ENCODE data around the gene TMEM60. TPM values are rescaled to one million over a fixed set of nuclear protein-coding genes. Genes with fewer than 3 reads are reported as not detected.

The TMEM60 gene
- total RNA-seq, 6 donors from 2014 or later = 8.7 to 19.7 (median 19.1) TPM; not detected in 1

DNA sequence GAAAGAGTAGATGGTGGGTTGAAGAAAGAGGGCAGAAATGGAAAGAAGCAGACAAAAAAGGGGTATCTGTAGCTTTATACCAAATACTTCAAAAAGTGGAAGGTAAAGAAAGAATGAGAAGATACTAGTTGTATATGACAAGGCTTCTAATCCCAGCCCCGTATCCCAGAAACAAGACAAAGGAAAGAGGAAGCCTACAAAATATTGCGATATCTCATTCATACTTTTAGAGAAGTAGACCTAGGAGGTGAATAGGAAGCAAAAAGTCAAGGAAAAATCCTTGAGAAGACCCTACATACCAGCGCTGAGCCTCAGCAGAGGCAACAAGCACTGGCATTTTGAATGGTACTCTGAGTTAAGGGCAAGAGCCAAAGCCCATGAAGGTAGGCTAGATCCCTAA, 26.9 kb upstream of the TMEM60 start:
- peaks cover 2 to 25% (median 17%) of the 10 kb centered on the region in 4 donors for H3K9me3 ChIP-seq
- TF ChIP-seq, protein P1, sequence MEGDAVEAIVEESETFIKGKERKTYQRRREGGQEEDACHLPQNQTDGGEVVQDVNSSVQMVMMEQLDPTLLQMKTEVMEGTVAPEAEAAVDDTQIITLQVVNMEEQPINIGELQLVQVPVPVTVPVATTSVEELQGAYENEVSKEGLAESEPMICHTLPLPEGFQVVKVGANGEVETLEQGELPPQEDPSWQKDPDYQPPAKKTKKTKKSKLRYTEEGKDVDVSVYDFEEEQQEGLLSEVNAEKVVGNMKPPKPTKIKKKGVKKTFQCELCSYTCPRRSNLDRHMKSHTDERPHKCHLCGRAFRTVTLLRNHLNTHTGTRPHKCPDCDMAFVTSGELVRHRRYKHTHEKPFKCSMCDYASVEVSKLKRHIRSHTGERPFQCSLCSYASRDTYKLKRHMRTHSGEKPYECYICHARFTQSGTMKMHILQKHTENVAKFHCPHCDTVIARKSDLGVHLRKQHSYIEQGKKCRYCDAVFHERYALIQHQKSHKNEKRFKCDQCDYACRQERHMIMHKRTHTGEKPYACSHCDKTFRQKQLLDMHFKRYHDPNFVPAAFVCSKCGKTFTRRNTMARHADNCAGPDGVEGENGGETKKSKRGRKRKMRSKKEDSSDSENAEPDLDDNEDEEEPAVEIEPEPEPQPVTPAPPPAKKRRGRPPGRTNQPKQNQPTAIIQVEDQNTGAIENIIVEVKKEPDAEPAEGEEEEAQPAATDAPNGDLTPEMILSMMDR (IDR thresholded peaks at IDR 0.05) = no peak
- TF ChIP-seq EP300 (IDR thresholded peaks at IDR 0.05) (no peak), POLR2AphosphoS5 (IDR thresholded peaks at IDR 0.05) (no peak), POLR2A (IDR thresholded peaks at IDR 0.05) (no peak)
- H3K4me3 ChIP-seq = no peak overlapping the region
- 83 to 89% methylated on average over 3 of the region's 3 CpGs for WGBS, 2 donors
- DNase-seq = no peak
- H3K27ac ChIP-seq = no peak overlapping the region
- ATAC-seq (ENCODE audit: low FRiP score in 2 of 2) = no peak
- no peaks in the 10 kb centered on the region for H3K27me3 ChIP-seq
- peaks cover 0 to 3% (median 0%) of the 10 kb centered on the region in 4 donors for H3K36me3 ChIP-seq
- H3K4me1 ChIP-seq = peaks cover 0 to 4% (median 0%) of the 10 kb centered on the region in 4 donors

DNA sequence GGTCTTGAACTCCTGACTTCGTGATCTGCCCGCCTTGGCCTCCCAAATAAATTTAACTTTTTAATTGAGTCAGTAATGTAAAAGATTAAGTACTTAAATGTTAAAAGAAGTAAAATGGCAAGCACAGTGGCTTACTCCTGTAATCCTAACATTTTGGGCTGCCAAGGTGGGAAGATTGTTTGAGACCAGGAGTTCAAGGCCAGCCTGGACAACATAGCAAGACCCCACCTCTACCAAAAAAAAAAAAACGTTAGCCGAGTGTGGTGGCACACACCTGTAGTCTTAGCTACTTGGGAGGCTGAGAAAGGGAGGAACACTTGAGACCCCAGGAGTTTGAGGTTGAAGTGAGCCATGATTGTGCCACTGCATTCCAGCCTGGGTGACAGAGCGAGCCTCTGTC, 26.4 kb upstream of the TMEM60 start:
- Histone ChIP-seq H3K9me3 (peaks cover 3 to 30% (median 20%) of the 10 kb centered on the region in 4 donors), H3K36me3 (peaks cover 0 to 3% (median 0%) of the 10 kb centered on the region in 4 donors), H3K27ac (no peak overlapping the region), H3K27me3 (no peaks in the 10 kb centered on the region), H3K4me1 (peaks cover 0 to 4% (median 0%) of the 10 kb centered on the region in 4 donors), H3K4me3 (no peak overlapping the region)
- 97 to 99% methylated on average over 5 of the region's 5 CpGs for WGBS, 2 donors
- TF ChIP-seq, protein P1 (IDR thresholded peaks at IDR 0.05) = no peak
- TF ChIP-seq POLR2A (IDR thresholded peaks at IDR 0.05) (no peak), EP300 (IDR thresholded peaks at IDR 0.05) (no peak), POLR2AphosphoS5 (IDR thresholded peaks at IDR 0.05) (no peak)
- no peak for ATAC-seq (ENCODE audit: low FRiP score in 2 of 2)
- DNase-seq = no peak

DNA sequence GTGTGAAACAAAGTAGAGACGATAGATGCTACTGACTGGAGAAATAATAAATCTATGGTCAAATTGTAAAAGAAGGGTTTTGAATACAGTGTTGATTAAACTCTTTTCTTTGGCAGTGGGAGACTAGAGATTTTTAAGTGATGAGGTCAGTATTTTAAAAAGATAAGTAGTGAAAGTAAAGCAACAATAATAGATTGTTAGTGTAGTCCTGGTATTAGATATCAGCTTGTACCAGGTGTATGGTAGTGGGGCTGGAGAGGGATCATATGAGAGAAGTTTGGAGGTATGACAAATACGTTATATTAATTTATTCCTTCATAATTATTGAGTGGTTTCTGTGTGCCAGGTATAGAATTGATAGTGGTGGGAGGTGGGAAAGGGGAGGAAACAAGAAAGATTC, 25.6 kb upstream of the TMEM60 start:
- H3K27me3 ChIP-seq = no peaks in the 10 kb centered on the region
- H3K9me3 ChIP-seq = peaks cover 3 to 30% (median 20%) of the 10 kb centered on the region in 4 donors
- H3K36me3 ChIP-seq = peaks cover 0 to 3% (median 0%) of the 10 kb centered on the region in 4 donors
- WGBS, 2 donors = 83 to 86% methylated on average over 2 of the region's 2 CpGs
- H3K4me1 ChIP-seq = peaks cover 0 to 4% (median 0%) of the 10 kb centered on the region in 4 donors
- TF ChIP-seq POLR2A (IDR thresholded peaks at IDR 0.05) = no peak
- TF ChIP-seq POLR2AphosphoS5 (IDR thresholded peaks at IDR 0.05) = no peak
- TF ChIP-seq EP300 (IDR thresholded peaks at IDR 0.05) = no peak
- TF ChIP-seq, protein P1 (IDR thresholded peaks at IDR 0.05) = no peak
- no peak for DNase-seq
- H3K4me3 ChIP-seq = no peak overlapping the region
- H3K27ac ChIP-seq = no peak overlapping the region
- ATAC-seq (ENCODE audit: low FRiP score in 2 of 2) = no peak

DNA sequence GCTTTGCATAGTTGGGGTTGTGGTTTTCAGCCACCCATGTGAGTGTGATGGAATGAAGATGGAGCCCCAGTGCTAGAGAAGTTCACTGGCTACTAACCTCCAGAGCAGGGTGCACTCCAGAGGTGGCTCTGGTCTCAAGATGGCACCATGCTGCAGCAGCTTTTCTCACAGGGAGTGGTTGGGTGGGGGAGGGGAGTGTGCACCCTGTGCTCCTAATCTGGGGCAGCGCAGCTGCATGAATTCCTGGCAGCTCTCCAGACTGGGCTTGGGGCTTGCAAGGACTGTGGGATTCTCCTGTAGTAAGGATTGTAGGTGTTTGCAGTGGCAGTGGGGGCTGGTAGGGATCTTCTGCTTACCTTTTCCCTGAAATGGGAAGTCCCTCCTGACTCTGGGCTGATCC, 24.0 kb upstream of the TMEM60 start:
- no peak for ATAC-seq (ENCODE audit: low FRiP score in 2 of 2)
- Histone ChIP-seq H3K27me3 (no peaks in the 10 kb centered on the region), H3K4me3 (no peak overlapping the region), H3K9me3 (peaks cover 3 to 30% (median 21%) of the 10 kb centered on the region in 4 donors), H3K27ac (no peak overlapping the region), H3K4me1 (peaks cover 0 to 4% (median 0%) of the 10 kb centered on the region in 4 donors), H3K36me3 (peaks cover 0 to 3% (median 0%) of the 10 kb centered on the region in 4 donors)
- 63 to 100% methylated on average over 1 of the region's 1 CpG for WGBS, 2 donors
- TF ChIP-seq POLR2A (IDR thresholded peaks at IDR 0.05) (no peak), POLR2AphosphoS5 (IDR thresholded peaks at IDR 0.05) (no peak), EP300 (IDR thresholded peaks at IDR 0.05) (no peak)
- TF ChIP-seq, protein P1 (IDR thresholded peaks at IDR 0.05) = no peak
- DNase-seq = no peak

DNA sequence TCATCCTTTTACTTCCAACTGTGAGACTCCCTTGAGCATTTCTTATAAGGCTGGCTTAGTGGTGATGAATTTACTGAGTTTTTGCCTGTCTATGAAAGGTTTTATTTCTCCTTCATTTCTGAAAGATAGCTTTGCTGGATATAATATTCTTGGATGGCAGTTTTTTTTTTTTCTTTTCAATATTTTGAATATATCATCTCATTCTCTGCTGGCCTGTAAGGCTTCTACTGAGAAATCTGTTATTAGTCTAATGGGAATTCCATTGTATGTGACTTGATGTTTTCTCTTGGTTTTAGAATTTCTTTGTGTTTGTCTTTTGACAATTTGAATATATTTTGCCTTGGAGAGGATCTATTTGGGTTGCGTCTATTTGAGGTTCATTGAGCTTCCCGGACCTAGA, 22.7 kb upstream of the TMEM60 start:
- ATAC-seq (ENCODE audit: low FRiP score in 2 of 2) (no peak), DNase-seq (no peak)
- H3K4me3 ChIP-seq = no peak overlapping the region
- no peak overlapping the region for H3K27ac ChIP-seq
- H3K36me3 ChIP-seq = peaks cover 0 to 5% (median 1%) of the 10 kb centered on the region in 4 donors
- WGBS, 2 donors = 100% methylated on average over 2 of the region's 2 CpGs
- H3K27me3 ChIP-seq = no peaks in the 10 kb centered on the region
- peaks cover 0 to 4% (median 0%) of the 10 kb centered on the region in 4 donors for H3K4me1 ChIP-seq
- peaks cover 3 to 30% (median 21%) of the 10 kb centered on the region in 4 donors for H3K9me3 ChIP-seq
- TF ChIP-seq EP300 (IDR thresholded peaks at IDR 0.05) (no peak), POLR2A (IDR thresholded peaks at IDR 0.05) (no peak), POLR2AphosphoS5 (IDR thresholded peaks at IDR 0.05) (no peak)
- TF ChIP-seq, protein P1 (IDR thresholded peaks at IDR 0.05) = no peak
